Suprapubic skin (tissue), 4 donors: Measurements from ENCODE around the gene THEM4. TPM values are rescaled to one million over a fixed set of nuclear protein-coding genes. Genes with fewer than 3 reads are reported as not detected.

Experiments
- DNase-seq, 2 donors: peaks; one replicate each; pipeline ENCODE4 v3.0.0-alpha.2; 2019; ENCODE audit warnings: low spot score in 2 of 2
- H3K27ac ChIP-seq: fragments of 200-600 bp; sonication (generic); one replicate; pipeline ENCODE4 v1.5.1; 2019
- H3K27me3 ChIP-seq: fragments of 200-600 bp; sonication (generic); one replicate; pipeline ENCODE4 v1.5.1; 2019
- H3K36me3 ChIP-seq: fragments of 200-600 bp; sonication (generic); one replicate; pipeline ENCODE4 v1.5.1; 2019
- H3K4me1 ChIP-seq: fragments of 200-600 bp; sonication (generic); one replicate; pipeline ENCODE4 v1.5.1; 2019
- H3K4me3 ChIP-seq: fragments of 200-600 bp; sonication (generic); one replicate; pipeline ENCODE4 v1.5.1; 2019; ENCODE audit warnings: mild to moderate bottlenecking
- H3K9me3 ChIP-seq: fragments of 200-600 bp; sonication (generic); one replicate; pipeline ENCODE4 v1.5.1; 2019
- EP300 ChIP-seq: sonication (generic); formaldehyde crosslinking; IDR thresholded peaks from one replicate; pipeline ENCODE4 v1.6.1; 2017; ENCODE audit warnings: antibody characterized with exemption
- POLR2A ChIP-seq, 2 donors: fragments of 450-650 bp; IDR thresholded peaks; one replicate each; pipeline ENCODE4 v1.6.1; 2017; ENCODE audit warnings: antibody characterized with exemption in 2 of 2, mild to moderate bottlenecking in 2 of 2, moderate library complexity in 2 of 2
- POLR2AphosphoS5 ChIP-seq, 3 donors: sonication (generic); formaldehyde crosslinking; IDR thresholded peaks; one replicate each; pipeline ENCODE4 v1.6.1; 2017; ENCODE audit warnings: antibody characterized with exemption in 3 of 3
- WGBS: methylation state at CpG from one replicate; pipeline ENCODE4 v1.1.5; 2018; 5-methylcytosine and 5-hydroxymethylcytosine counted together
- total RNA-seq, 4 donors: library from RNA; depleted of rRNA; stranded (reverse); fragments of >200 nt; gene quantifications; one replicate each; pipeline ENCODE4 v1.1.0, GENCODE V29; 2016
- TF ChIP-seq, protein P1 (sequence below), 2 donors: fragments of 200-600 bp in 1 of 2; fragments of 450-650 bp in 1 of 2; sonication (generic) in 1 of 2; IDR thresholded peaks; one replicate each; pipeline ENCODE4 v1.5.1; 2016 to 2019; ENCODE audit warnings: antibody characterized with exemption in 2 of 2, mild to moderate bottlenecking in 1 of 2, moderate library complexity in 1 of 2

The THEM4 gene
- total RNA-seq, 4 donors from 2014 or later: 6.7 to 31.5 (median 8.9) TPM

DNA sequence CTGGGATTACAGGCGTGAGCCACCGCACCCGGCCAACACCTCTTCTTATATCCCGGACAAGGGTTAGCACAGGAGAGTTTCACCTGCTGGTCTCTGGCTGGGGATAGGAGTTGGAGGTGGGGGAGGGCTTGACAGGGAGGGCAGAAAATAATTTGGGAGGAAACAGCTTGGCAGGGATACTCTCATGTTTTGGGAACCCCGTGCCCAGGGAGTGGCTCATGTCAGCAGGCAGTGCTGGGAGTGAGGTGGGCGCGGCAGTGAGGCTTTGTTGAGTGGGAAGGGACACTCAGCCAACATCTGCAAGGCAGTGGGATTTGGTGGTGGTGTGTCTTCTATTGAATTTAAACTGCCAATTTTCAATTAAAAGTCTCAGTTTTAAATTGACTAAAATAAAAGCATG, 54.7 kb downstream of the THEM4 start:
- WGBS: 61% methylated on average over 7 of the region's 7 CpGs
- H3K27me3 ChIP-seq: no peaks in the 10 kb centered on the region
- no peak overlapping the region for H3K4me3 ChIP-seq
- no peak overlapping the region for H3K27ac ChIP-seq
- DNase-seq: peak in 1 of 2 donors; percentile 54
- TF ChIP-seq EP300: no peak
- no peak for TF ChIP-seq POLR2A (IDR thresholded peaks at IDR 0.05)
- TF ChIP-seq, protein P1, sequence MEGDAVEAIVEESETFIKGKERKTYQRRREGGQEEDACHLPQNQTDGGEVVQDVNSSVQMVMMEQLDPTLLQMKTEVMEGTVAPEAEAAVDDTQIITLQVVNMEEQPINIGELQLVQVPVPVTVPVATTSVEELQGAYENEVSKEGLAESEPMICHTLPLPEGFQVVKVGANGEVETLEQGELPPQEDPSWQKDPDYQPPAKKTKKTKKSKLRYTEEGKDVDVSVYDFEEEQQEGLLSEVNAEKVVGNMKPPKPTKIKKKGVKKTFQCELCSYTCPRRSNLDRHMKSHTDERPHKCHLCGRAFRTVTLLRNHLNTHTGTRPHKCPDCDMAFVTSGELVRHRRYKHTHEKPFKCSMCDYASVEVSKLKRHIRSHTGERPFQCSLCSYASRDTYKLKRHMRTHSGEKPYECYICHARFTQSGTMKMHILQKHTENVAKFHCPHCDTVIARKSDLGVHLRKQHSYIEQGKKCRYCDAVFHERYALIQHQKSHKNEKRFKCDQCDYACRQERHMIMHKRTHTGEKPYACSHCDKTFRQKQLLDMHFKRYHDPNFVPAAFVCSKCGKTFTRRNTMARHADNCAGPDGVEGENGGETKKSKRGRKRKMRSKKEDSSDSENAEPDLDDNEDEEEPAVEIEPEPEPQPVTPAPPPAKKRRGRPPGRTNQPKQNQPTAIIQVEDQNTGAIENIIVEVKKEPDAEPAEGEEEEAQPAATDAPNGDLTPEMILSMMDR (IDR thresholded peaks at IDR 0.05): no peak
- no peak for TF ChIP-seq POLR2AphosphoS5 (IDR thresholded peaks at IDR 0.05)
- peaks cover 45% of the 10 kb centered on the region for H3K4me1 ChIP-seq
- no peaks in the 10 kb centered on the region for H3K36me3 ChIP-seq
- no peaks in the 10 kb centered on the region for H3K9me3 ChIP-seq

DNA sequence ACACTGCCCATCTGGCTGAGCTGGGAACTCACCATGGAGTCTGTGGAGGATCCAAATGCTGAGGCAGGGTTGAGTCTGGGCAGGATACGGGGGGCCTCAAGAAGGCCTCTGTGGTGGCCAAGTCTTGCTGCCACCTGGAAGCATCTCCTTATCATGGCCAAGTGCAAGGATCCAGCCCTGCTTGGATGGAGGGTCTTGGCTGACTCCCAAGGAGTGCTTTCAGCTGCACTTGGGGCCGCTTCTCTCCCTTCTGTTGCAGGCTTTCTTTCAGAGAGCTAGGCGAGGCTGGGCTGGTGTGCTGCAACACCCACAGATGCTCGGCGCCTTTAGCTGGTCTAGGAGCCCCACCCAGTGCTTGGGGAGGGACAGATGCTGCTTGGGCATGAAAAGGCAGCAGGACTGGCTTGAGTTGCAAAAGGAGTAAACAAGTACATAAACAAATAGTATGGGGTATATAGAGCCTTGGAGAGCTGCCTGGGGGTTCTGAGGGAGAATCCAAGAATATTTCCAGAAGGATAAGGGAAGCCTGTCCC, 55.8 kb downstream of the THEM4 start, which contains the start of gene THEM5:
Gene THEM5 (minus strand): TSS at position 302 of the 533 bp plus-strand sequence. CDS start 147 bp downstream, at position 155.
- Histone ChIP-seq H3K9me3 (no peaks in the 10 kb centered on the region), H3K27ac (peak within 1 kb of the TSS; percentile 15), H3K27me3 (no peaks in the 10 kb centered on the region), H3K36me3 (no peaks in the 10 kb centered on the region), H3K4me1 (peaks cover 50% of the 10 kb centered on the region), H3K4me3 (no peak within 1 kb of the TSS)
- DNase-seq: peak in 1 of 2 donors; percentile 78
- WGBS: 40% methylated on average over 5 of the region's 5 CpGs
- TF ChIP-seq POLR2A (IDR thresholded peaks at IDR 0.05): no peak
- TF ChIP-seq, protein P1 (IDR thresholded peaks at IDR 0.05): no peak
- TF ChIP-seq EP300: no peak
- no peak for TF ChIP-seq POLR2AphosphoS5 (IDR thresholded peaks at IDR 0.05)

DNA sequence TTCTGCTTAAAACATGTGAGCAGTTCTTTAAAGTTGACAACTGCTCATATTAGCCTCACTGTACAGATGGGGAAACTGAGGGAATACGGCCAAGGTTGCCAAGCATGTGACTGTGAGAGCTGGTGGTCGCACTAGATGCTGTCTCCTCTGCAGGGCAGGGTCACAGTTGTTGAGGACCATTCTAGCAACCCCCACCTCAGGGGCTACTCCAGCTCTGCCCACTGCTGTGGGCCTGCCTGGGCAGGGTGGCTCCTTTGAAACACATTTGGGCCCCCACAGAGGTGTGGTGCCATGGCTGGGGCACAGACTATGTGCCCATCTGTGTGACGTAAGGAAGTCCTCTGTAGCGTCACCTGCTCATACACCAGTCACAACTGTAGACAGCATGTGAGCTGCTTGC, 56.6 kb downstream of the THEM4 start:
- WGBS: 83% methylated on average over 1 of the region's 4 CpGs
- Histone ChIP-seq H3K4me3 (no peak overlapping the region), H3K9me3 (no peaks in the 10 kb centered on the region), H3K27me3 (no peaks in the 10 kb centered on the region), H3K36me3 (no peaks in the 10 kb centered on the region), H3K4me1 (peaks cover 49% of the 10 kb centered on the region), H3K27ac (peak overlapping the region; percentile 15)
- peak in 1 of 2 donors; percentile 35 for DNase-seq
- TF ChIP-seq, protein P1 (IDR thresholded peaks at IDR 0.05): no peak
- no peak for TF ChIP-seq POLR2AphosphoS5 (IDR thresholded peaks at IDR 0.05)
- TF ChIP-seq EP300: no peak
- no peak for TF ChIP-seq POLR2A (IDR thresholded peaks at IDR 0.05)

DNA sequence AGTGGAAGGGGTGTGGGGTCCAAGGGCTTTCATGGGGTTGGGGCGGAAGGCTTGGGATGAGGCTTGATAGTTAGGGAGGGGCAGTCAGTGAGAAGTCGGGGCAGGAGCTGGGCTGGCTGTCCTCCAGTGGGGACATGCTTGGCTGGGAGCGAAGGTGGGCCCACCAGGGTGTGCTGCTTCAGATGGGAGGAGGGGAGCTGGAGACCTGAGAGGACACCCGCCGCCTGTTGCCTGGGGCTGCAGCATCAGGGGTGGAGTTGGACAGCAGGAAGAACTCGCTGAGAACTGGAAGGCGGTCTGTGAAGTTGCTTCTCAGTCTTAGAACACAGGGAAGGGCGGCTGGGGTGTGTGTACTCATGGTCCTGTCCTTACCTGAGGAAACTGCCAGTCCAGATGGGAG, 57.4 kb downstream of the THEM4 start:
- no peaks in the 10 kb centered on the region for H3K36me3 ChIP-seq
- no peak overlapping the region for H3K4me3 ChIP-seq
- TF ChIP-seq POLR2A (IDR thresholded peaks at IDR 0.05) (no peak), POLR2AphosphoS5 (IDR thresholded peaks at IDR 0.05) (no peak), EP300 (no peak)
- TF ChIP-seq, protein P1 (IDR thresholded peaks at IDR 0.05): no peak
- peak overlapping the region; percentile 11 for H3K27ac ChIP-seq
- peaks cover 48% of the 10 kb centered on the region for H3K4me1 ChIP-seq
- no peaks in the 10 kb centered on the region for H3K9me3 ChIP-seq
- DNase-seq: peak in 1 of 2 donors; percentile 76
- no peaks in the 10 kb centered on the region for H3K27me3 ChIP-seq
- 62% methylated on average over 8 of the region's 8 CpGs for WGBS

DNA sequence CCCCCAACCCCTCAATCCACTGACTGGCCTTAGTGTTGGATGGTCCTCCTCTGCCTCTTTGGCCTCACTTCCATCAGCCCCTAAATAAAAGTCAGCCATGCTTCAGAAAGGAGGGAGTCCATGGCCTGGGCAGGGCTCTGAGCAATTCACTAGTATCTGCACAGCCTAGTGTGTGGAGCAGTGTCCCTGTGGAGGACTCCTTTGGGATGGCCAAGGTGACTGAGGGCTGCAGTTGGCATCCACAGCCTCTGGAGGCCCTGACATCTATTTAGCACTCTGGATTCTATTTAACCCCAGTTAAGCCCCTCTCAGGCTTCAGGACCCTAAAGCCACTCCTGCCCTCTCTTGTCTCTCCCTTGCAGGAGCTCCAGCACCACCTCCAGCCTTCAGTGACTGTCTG, 59.4 kb downstream of the THEM4 start:
- Histone ChIP-seq H3K9me3 (no peaks in the 10 kb centered on the region), H3K4me1 (peaks cover 39% of the 10 kb centered on the region), H3K36me3 (no peaks in the 10 kb centered on the region), H3K27me3 (no peaks in the 10 kb centered on the region), H3K27ac (no peak overlapping the region), H3K4me3 (no peak overlapping the region)
- DNase-seq: no peak
- TF ChIP-seq, protein P1 (IDR thresholded peaks at IDR 0.05): no peak
- no peak for TF ChIP-seq POLR2AphosphoS5 (IDR thresholded peaks at IDR 0.05)
- TF ChIP-seq EP300: no peak
- TF ChIP-seq POLR2A (IDR thresholded peaks at IDR 0.05): no peak
